Posterior cingulate gyrus (tissue), 11 donors: Measurements from ENCODE around the gene PRSS53.

ENCODE experiments used
- DNase-seq, 10 donors: peaks; one replicate each; pipeline versions ENCODE4 v3.0.0 to v3.0.0-alpha.2; 2020 to 2021; ENCODE audit warnings: mixed read lengths in 3 of 10
- intact Hi-C: fragments of 100-400 bp; cut with DNase I; formaldehyde crosslinking; loops from one replicate; pipeline ENCODE4 v1.15.1; 2023

PRSS53 gene

DNA sequence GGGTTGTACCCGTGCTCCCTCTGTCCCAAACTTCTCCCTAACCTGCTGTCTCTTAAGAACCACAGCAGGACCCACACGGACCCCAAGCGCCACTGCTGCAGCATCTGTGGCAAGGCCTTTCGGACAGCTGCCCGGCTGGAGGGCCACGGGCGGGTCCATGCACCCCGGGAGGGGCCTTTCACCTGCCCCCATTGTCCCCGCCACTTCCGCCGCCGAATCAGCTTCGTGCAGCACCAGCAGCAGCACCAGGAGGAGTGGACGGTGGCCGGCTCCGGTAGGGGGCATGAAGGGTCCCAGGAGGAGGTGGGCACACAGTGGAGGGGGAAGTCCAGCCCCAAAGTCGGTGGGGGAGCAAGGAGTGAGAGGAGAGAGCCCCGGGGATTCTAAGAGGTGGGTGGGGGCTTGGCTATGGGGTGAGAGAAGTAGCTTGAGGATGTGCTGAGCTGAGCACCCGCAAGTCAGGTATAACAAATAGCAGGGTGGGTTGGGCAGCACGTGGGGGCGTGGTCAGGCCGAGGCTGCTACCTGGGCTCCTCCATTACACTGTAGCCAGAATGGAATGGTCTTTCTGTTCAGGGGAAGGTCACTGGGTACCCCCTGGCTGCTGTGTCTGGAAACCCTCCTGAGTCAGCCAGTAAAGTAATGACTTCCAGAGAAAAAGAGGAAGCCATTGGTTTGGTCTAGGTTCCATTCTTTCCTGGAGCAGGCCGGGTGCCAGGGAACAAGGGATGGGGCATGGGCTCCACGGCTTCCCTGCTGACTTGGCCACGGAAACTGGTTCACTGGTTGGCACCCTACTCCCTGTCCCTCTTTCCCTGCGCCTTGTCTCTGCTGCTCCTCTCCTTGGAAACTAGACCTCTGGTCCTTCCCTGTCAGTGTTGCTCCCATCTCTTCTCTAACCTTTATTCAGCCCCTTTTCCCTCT is 7.1 kb downstream of the PRSS53 start:
- intact Hi-C loops = no loop called here
- DNase-seq = peak in 1 of 10 donors; percentile 34

DNA sequence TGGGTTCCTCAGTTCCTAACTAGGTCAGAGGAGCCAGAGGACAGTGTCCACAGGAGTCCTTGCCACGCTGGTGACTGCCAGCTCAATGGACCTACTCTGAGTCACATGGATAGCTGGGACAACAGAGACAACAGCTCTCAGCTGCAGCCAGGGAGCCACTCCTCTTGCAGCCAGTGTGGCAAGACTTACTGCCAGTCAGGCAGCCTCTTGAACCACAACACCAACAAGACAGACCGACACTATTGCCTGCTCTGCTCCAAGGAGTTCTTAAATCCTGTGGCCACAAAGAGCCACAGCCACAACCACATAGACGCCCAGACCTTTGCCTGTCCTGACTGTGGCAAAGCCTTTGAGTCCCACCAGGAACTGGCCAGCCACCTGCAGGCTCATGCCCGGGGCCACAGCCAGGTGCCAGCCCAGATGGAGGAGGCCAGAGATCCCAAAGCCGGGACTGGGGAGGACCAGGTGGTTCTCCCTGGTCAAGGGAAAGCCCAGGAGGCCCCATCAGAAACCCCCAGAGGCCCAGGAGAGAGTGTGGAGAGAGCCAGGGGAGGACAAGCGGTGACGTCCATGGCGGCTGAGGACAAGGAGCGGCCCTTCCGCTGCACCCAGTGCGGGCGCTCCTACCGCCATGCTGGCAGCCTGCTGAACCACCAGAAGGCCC is 7.9 kb downstream of the PRSS53 start:
- no peak for DNase-seq
- intact Hi-C loops = no loop called here

DNA sequence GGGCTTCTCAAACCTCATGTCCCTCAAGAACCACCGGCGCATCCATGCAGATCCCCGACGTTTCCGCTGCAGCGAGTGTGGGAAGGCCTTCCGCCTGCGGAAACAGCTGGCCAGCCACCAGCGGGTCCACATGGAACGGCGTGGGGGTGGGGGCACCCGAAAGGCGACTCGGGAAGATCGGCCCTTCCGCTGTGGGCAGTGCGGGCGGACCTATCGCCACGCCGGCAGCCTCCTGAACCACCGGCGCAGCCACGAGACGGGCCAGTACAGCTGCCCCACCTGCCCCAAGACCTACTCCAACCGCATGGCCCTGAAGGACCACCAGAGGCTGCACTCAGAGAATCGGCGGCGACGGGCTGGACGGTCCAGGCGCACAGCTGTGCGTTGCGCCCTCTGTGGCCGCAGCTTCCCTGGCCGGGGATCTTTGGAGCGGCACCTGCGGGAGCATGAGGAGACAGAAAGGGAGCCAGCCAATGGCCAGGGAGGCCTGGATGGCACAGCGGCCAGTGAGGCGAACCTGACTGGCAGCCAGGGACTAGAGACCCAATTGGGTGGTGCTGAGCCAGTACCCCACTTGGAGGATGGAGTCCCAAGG is 8.6 kb downstream of the PRSS53 start:
- intact Hi-C loops = no loop called here
- peak in 1 of 10 donors; percentile 74 for DNase-seq

DNA sequence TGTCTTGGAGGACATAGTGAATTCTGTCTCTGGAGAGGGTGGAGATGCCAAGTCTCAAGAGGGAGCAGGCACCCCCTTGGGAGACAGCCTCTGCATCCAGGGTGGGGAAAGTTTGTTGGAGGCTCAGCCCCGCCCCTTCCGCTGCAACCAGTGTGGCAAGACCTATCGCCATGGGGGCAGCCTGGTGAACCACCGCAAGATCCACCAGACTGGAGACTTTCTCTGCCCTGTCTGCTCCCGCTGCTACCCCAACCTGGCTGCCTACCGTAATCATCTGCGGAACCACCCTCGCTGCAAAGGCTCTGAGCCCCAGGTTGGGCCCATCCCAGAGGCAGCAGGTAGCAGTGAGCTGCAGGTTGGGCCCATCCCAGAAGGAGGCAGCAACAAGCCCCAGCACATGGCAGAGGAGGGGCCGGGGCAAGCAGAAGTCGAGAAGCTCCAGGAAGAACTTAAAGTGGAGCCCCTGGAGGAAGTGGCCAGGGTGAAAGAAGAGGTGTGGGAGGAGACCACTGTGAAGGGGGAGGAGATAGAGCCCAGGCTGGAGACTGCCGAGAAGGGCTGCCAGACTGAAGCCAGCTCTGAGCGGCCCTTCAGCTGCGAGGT is 9.3 kb downstream of the PRSS53 start:
- intact Hi-C loops = no loop called here
- DNase-seq = no peak

DNA sequence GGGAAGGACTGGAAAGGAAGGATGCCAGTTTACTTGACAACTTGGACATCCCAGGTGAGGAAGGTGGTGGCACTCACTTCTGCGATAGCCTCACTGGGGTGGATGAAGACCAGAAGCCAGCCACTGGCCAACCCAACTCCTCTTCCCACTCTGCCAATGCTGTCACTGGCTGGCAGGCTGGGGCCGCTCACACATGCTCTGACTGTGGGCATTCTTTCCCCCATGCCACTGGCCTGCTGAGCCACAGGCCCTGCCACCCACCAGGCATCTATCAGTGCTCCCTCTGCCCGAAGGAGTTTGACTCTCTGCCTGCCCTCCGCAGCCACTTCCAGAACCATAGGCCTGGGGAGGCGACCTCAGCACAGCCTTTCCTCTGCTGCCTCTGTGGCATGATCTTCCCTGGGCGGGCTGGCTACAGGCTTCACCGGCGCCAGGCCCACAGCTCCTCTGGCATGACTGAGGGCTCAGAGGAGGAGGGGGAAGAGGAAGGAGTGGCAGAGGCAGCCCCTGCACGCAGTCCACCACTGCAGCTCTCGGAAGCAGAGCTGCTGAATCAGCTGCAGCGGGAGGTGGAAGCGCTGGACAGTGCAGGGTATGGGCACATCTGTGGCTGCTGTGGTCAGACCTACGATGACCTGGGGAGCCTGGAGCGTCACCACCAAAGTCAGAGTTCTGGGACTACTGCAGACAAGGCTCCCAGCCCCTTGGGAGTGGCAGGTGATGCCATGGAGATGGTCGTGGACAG is 10.0 kb downstream of the PRSS53 start:
- no peak for DNase-seq
- intact Hi-C loops = no loop called here

DNA sequence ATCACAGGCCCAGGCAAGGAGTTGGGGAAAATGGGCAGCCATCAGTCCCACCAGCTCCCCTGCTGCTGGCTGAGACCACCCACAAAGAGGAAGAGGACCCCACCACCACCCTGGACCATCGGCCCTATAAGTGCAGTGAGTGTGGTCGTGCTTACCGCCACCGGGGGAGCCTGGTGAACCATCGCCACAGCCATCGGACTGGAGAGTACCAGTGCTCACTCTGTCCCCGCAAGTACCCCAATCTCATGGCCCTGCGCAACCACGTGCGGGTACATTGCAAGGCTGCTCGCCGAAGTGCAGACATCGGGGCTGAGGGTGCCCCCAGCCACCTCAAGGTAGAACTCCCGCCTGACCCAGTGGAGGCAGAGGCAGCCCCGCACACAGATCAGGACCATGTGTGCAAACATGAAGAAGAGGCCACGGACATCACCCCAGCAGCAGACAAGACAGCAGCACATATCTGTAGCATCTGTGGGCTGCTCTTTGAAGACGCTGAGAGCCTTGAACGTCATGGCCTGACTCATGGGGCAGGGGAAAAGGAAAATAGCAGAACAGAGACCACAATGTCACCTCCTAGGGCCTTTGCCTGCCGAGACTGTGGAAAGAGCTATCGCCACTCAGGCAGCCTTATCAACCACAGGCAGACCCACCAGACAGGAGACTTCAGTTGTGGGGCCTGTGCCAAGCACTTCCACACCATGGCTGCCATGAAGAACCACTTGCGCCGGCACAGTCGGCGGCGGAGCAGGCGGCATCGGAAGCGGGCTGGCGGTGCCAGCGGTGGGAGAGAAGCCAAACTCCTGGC is 10.9 kb downstream of the PRSS53 start:
- DNase-seq = no peak
- intact Hi-C loops = no loop called here

DNA sequence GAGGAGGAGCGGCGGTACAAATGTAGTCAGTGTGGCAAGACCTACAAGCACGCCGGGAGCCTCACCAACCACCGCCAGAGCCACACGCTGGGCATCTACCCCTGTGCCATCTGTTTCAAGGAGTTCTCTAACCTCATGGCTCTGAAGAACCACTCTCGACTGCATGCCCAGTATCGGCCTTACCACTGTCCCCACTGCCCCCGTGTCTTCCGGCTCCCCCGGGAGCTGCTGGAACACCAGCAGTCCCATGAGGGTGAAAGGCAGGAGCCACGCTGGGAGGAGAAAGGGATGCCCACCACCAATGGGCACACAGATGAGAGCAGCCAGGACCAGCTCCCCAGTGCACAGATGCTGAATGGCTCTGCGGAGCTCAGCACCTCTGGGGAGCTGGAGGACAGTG is 11.7 kb downstream of the PRSS53 start:
- intact Hi-C loops = no loop called here
- DNase-seq = no peak

DNA sequence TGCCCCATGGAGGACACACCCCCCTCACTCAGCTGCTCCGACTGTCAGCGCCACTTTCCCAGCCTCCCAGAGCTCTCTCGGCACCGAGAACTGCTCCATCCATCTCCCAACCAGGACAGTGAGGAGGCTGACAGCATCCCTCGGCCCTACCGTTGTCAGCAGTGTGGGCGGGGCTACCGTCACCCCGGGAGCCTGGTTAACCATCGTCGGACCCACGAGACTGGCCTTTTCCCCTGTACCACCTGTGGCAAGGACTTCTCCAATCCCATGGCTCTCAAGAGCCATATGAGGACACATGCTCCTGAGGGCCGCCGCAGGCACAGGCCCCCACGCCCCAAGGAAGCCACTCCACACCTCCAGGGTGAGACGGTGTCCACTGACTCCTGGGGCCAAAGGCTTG is 12.4 kb downstream of the PRSS53 start:
- no peak for DNase-seq
- intact Hi-C loops = no loop called here

DNA sequence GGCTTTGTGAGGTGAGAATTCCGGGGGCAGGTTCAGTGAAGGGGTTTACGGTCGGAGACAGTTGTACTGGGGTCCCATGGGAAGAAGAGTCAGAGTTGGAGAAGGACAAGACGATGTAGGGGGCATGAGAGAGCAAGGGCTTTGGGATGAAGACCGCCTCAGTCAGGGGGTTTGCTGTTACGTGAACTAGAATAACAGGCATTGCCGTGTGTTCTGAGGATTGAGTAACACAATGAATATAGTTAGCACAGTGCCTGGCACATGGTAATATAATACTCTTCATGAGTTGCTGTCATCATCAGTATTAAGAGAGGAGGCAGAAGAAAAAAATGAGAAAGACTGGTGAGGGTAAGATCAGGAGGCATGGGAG is 13.9 kb downstream of the PRSS53 start:
- no peak for DNase-seq
- intact Hi-C loops = loop anchor here (5.0 kb wide), 2 partner anchors 42 to 383 kb away; partner anchors contain the start of genes ARMC5 and STX4

DNA sequence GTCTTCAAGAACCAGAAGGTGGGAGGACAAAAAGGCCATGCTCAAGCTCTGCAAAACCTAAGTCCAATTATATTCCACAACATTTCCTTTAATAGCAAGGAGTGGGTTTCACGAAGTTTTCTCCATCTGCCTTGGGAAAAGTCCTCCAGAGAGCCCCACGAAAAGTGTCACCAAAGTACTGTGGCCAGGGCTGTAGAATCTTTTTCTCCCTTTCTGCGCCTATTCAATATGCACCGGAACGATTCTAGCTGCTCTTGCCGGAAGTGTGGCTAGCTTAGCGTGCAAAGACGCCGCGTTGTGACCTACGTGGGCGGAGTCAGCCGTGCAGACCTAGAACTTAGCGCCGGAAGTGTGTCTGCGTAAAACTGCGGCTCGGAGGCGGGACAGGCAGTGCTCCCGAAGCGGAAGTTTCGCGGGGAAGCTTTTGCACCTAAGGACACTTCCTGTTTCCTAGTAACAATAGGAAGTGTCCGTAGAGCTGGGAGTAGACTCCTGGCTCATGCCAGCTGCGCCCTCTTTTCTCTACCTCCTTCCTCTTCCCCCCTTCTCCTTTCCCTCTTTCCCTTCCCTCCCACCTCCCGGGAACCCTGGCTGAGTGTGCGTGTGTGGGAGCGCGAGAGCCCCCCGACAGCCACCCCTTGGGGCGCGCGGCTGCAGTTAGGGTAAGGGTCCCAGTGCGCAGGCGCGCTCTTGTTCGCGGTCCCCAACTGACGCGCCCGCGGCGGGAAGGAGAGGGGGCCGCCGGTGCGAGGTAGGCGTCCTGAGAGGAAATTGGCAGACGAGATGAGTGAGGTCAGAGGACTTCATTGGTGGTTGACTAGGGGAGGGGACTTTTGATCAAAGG is 14.6 kb downstream of the PRSS53 start, which contains the start of the genes ZNF646 and ZNF668:
ZNF646 (plus strand) TSS at position 453 of the 844 bp plus-strand sequence. CDS start 1,903 bp downstream, outside the sequence.
ZNF668 (minus strand) TSS at position 271 of the 844 bp plus-strand sequence. CDS start 9,781 bp downstream, outside the sequence.
- peak; percentile 97 to 100 (median 99) for DNase-seq
- intact Hi-C loops = loop anchor here (5.0 kb wide), 2 partner anchors 42 to 383 kb away; partner anchors contain the start of genes ARMC5 and STX4

DNA sequence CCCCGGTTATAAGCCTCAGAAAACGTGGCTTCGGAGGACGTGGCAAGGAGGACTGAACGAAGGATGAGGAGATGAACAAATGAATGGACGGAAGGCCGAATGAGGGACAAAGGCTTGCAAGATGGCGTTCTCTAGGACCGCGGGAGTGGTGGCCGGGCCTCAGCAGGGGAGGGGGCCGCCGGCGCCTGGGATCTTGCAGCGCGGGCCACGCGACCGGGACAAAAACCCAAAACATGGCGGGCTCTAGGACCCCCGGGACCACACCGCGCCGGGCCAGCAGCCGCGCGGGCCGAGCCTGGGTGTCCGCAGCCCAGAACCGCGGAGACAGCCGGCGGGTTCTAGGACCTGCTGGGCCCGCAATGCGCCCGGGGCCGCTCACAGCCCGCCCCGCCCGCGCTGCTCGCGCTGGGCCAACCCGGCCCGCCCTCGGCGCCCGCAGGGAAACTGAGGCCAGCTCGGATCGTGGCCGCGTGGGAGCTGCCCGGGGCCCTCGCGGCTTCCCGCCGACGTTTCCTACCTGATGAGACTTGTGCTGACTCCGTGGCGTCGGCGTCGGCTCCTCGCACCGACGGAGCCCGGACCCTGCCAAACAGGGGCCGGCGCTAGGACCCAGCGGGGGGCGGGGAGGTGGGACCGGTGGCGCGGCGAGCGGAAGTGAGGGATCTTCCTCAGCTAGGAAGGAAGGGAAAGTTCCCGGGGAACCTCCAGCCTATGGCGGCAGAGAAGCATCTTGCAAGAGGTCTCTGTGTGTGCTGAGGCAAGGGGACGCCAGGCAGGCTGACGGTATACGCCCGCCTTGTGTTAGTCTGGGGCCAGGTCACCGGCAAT is 15.4 kb downstream of the PRSS53 start:
- intact Hi-C loops = loop anchor here (5.0 kb wide), 2 partner anchors 41 to 384 kb away; partner anchors contain the start of genes ARMC5 and STX4
- DNase-seq = peak; percentile 88 to 98 (median 96)

DNA sequence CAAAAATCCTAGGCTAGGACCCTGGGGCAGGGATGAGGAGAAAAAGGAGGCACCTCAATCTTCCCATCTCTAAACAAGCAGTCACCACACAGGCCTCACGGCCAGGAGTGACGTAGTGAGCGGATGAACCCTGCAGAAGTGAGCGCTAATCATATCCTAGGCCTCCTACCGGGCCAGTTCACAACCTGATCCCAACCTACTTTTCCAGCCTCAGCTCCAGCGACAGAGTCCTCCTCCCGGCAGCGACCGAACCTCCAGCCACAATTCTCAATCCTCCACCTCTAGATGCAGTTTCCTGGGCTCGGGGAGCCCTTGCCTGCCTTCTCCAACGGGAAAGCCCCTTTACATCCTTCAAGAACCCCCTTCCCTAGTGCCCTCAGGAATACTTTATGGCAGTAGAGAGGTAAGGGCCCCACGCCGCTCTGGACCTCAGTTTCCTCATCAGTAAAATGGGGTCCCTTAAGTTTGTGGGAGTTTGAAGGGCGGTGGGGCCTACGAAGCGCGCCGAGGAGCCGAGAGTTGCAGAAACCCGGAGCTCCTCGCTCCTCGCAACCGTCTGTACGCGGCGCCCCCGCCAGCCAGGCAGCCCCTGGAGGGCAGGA is 16.1 kb downstream of the PRSS53 start:
- intact Hi-C loops = loop anchor here (5.0 kb wide), 2 partner anchors 40 to 385 kb away; partner anchors contain the start of genes ARMC5 and STX4
- DNase-seq = peak in 4 of 10 donors; percentile 35 to 65 (median 43)

DNA sequence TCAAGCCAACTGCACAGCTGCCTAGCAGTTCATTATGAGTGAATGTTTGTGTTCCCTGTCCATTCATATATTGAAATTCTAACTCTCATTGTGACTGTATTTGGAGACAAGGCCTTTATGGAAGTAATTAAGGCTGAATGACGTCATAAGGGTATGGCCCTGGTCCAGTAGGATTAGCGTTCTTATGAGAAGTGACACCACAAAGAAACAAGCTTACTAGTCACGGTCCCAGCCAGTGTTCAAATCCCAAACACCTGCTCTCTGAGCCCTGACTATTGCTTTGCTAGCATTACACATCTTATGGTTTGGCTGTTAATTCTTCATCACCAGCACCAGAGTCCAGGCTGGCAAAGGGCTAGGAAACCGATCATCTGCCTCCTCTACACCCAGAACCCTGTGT is 16.9 kb downstream of the PRSS53 start:
- DNase-seq = no peak
- intact Hi-C loops = loop anchor here (5.0 kb wide), 2 partner anchors 40 to 385 kb away; partner anchors contain the start of genes ARMC5 and STX4

DNA sequence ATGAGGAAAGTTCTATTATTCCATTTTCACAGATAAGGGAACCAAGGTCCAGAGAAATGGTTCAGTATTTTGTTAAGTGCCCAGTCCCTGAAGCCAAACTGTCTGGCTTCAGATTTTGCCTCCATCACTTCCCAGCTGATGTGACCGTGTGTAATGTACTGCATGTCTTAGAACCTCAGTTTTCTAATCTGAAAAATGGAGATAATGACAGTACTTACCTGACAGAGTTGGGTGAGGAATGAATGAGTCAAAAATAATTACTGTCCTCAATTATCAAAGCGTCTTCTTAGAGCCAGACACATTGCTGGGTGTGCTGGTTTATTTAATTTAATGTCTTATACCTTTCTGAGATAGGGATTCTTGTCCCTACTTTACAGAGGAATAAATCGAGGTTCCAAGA is 21.4 kb downstream of the PRSS53 start:
- intact Hi-C loops = no loop called here
- no peak for DNase-seq

DNA sequence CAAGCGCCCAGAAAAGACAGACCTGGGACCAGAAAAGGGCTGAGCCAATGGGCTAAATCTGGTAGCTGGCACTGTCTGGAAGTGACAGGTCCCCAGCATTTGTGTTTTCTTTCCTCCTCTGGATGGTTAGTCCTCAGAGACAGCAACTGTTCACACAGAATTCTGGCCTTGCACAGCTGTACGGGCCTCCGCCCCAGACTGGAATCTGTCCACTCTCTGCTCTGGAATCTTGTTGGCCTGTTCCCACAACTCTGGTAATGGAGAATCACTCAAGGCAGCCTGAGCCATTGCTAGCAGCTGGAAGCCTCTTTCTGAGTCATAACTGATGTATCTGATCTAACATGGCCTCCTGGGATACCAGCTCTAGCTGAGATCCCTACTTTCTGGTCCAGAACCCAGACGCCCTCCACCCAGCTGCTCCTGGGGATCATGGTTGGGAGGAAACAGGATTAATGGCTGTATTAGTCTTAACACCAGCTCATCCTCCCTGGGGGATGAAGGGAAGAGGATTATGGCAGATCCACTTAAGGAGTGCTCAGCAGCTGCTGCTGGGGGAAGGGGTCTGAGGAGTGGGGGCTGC is 23.8 kb downstream of the PRSS53 start:
- DNase-seq = peak in 1 of 10 donors; percentile 13
- intact Hi-C loops = no loop called here
